ENCODE measurements around the gene CST9. TPM values are rescaled to one million over a fixed set of nuclear protein-coding genes. Genes with fewer than 3 reads are reported as not detected.

Gene CST9
- total and polyA plus RNA-seq, 9 of the 15 experiments (the other 6 are each of a cell fraction or from before 2014, with no cell fraction given): not detected

- TF ChIP-seq RREB1 (CRISPR knock-in tag; IDR thresholded peaks at IDR 0.05): peak; percentile 63; the same call in 1 of the 2 replicates
- peak; percentile 59 for TF ChIP-seq ATF1 (CRISPR knock-in tag; IDR thresholded peaks at IDR 0.05)
- peak; percentile 56 for TF ChIP-seq ATF1 (tag; IDR thresholded peaks at IDR 0.05)
- no peak for TF ChIP-seq KAT8 (IDR thresholded peaks at IDR 0.05; ENCODE audit: low read depth)
- TF ChIP-seq KDM4B (IDR thresholded peaks at IDR 0.05; ENCODE audit: borderline replicate concordance in 2 of 2, low read depth in 1 of 2): no peak
- peak; percentile 32 for TF ChIP-seq U2AF1 (optimal IDR thresholded peaks at IDR 0.05; ENCODE audit: low read depth, low read length)
- TF ChIP-seq ARID4B (CRISPR knock-in tag; IDR thresholded peaks at IDR 0.05): peak; percentile 68
- peak; percentile 55 for TF ChIP-seq SMAD4 (CRISPR knock-in tag; conservative IDR thresholded peaks at IDR 0.05)
- TF ChIP-seq FIP1L1 (IDR thresholded peaks at IDR 0.05; ENCODE audit: low read depth, low read length, poor library complexity, severe bottlenecking): peak; percentile 42
- no peak for TF ChIP-seq RBM34 (IDR thresholded peaks at IDR 0.05; ENCODE audit: borderline replicate concordance, insufficient read depth, low read length)
- TF ChIP-seq ZNF408 (CRISPR knock-in tag; IDR thresholded peaks at IDR 0.05; ENCODE audit: low read depth): no peak
- peak; percentile 73 for TF ChIP-seq ETV1 (tag; conservative IDR thresholded peaks at IDR 0.05; ENCODE audit: low read depth)
- TF ChIP-seq KLF1 (tag; IDR thresholded peaks at IDR 0.05): peak; percentile 29; the same call in 1 of the 2 replicates
- peak in 1 of 2 experiments; percentile 67; a peak in 1 of 4 replicates for TF ChIP-seq MAZ (CRISPR knock-in tag; conservative IDR thresholded peaks at IDR 0.05 in 1 of 2, IDR thresholded peaks at IDR 0.05 in 1 of 2)
Measured at GRCh38 chr20:23637282-23638221, 31.8 kb upstream of the CST9 start, which contains the start of gene CST3 (continued).
